GM20431 (cell line): ENCODE results near the gene ATP1A2.

ENCODE experiments used
- in situ Hi-C: fragments of 300-500 bp; cut with MseI, MboI; formaldehyde crosslinking; loops from one replicate; pipeline ENCODE4 v1.15.0; 2020; ENCODE audit warnings: low sequenced_read_pairs; ENCODE audit not compliant: unreplicated experiment

ATP1A2 gene

GRCh38 chr1:160167056-160167455, 51.5 kb downstream of the ATP1A2 start:
- in situ Hi-C loops, result no loop called here

- in situ Hi-C loops, result no loop called here
These were observed 52.0 kb downstream of the ATP1A2 start for GRCh38 chr1:160167580-160167979.

GRCh38 chr1:160168016-160168415, 52.5 kb downstream of the ATP1A2 start:
- in situ Hi-C loops, result no loop called here

GRCh38 chr1:160168609-160169369, 53.2 kb downstream of the ATP1A2 start:
- in situ Hi-C loops, result no loop called here

- in situ Hi-C loops, result no loop called here
These were observed 54.2 kb downstream of the ATP1A2 start for GRCh38 chr1:160169553-160170399.

- in situ Hi-C loops, result no loop called here
These were observed 55.8 kb downstream of the ATP1A2 start for GRCh38 chr1:160171354-160171753.

- in situ Hi-C loops, result no loop called here
These were observed 56.4 kb downstream of the ATP1A2 start for GRCh38 chr1:160171980-160172379.

GRCh38 chr1:160177231-160177630, 61.7 kb downstream of the ATP1A2 start:
- in situ Hi-C loops, result no loop called here

- in situ Hi-C loops, result no loop called here
These were observed 62.1 kb downstream of the ATP1A2 start for GRCh38 chr1:160177667-160178066.

GRCh38 chr1:160178731-160179130, 63.2 kb downstream of the ATP1A2 start:
- in situ Hi-C loops, result no loop called here

- in situ Hi-C loops, result no loop called here
These were observed 63.8 kb downstream of the ATP1A2 start for GRCh38 chr1:160179336-160179735.

- in situ Hi-C loops, result no loop called here
These were observed 70.7 kb downstream of the ATP1A2 start for GRCh38 chr1:160186246-160186645.

GRCh38 chr1:160186729-160187128, 71.2 kb downstream of the ATP1A2 start:
- in situ Hi-C loops, result no loop called here

GRCh38 chr1:160187407-160187806, 71.8 kb downstream of the ATP1A2 start:
- in situ Hi-C loops, result no loop called here

GRCh38 chr1:160188341-160188740, 72.8 kb downstream of the ATP1A2 start:
- in situ Hi-C loops, result no loop called here

- in situ Hi-C loops, result no loop called here
These were observed 74.4 kb downstream of the ATP1A2 start, which contains the start of gene CASQ1 for GRCh38 chr1:160189649-160190625. TSS of gene CASQ1 (plus strand) at chr1:160190575. CDS start at chr1:160190752, 177 bp downstream.

GRCh38 chr1:160191756-160192155, 76.2 kb downstream of the ATP1A2 start:
- in situ Hi-C loops, result no loop called here

- in situ Hi-C loops, result no loop called here
These were observed 76.7 kb downstream of the ATP1A2 start for GRCh38 chr1:160192234-160192633.
